ENCODE results near the gene MAGOH.

DNA sequence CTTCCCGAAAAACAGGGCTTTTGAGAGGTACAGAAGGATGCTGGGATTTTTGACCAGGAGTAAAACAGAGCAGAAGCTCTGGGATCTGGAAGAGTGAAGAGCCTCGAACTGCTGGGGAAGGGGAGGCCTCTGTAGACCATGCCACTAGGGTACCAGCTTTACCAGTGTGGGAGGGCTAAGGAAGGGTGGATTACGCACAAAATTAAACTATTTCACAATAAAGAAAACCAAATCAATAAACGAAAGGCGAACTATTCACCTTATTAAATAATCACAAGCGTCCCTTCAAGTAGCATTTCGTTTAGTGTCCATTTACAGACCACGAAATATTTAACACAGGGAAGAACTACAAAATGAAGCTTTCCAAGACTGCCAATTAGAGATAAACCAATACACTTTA, 18.6 kb downstream of the MAGOH start:
- no peak for TF ChIP-seq POLR2A (IDR thresholded peaks at IDR 0.05)
- TF ChIP-seq, protein P1, sequence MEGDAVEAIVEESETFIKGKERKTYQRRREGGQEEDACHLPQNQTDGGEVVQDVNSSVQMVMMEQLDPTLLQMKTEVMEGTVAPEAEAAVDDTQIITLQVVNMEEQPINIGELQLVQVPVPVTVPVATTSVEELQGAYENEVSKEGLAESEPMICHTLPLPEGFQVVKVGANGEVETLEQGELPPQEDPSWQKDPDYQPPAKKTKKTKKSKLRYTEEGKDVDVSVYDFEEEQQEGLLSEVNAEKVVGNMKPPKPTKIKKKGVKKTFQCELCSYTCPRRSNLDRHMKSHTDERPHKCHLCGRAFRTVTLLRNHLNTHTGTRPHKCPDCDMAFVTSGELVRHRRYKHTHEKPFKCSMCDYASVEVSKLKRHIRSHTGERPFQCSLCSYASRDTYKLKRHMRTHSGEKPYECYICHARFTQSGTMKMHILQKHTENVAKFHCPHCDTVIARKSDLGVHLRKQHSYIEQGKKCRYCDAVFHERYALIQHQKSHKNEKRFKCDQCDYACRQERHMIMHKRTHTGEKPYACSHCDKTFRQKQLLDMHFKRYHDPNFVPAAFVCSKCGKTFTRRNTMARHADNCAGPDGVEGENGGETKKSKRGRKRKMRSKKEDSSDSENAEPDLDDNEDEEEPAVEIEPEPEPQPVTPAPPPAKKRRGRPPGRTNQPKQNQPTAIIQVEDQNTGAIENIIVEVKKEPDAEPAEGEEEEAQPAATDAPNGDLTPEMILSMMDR (IDR thresholded peaks at IDR 0.05): no peak
